Mucosa of rectum (tissue), 2 donors: ENCODE measurements around the gene SIL1.

Source experiments
- H3K27ac ChIP-seq, 2 donors: one replicate each; pipeline ENCODE4 v1.7.0; 2013; ENCODE audit warnings: inconsistent platforms in 2 of 2, low read depth in 2 of 2, low read length in 2 of 2
- H3K27me3 ChIP-seq, 2 donors: one replicate each; pipeline ENCODE4 v1.7.0; 2013; ENCODE audit warnings: low read length in 2 of 2; ENCODE audit not compliant: control insufficient read depth in 2 of 2, insufficient read depth in 2 of 2
- H3K36me3 ChIP-seq, 2 donors: one replicate each; pipeline ENCODE4 v1.7.0; 2013; ENCODE audit warnings: low read length in 2 of 2; ENCODE audit not compliant: control insufficient read depth in 2 of 2, insufficient read depth in 2 of 2
- H3K4me1 ChIP-seq, 2 donors: one replicate each; pipeline ENCODE4 v1.7.0; 2013; ENCODE audit warnings: low read length in 2 of 2, mild to moderate bottlenecking in 1 of 2; ENCODE audit not compliant: control insufficient read depth in 2 of 2, insufficient read depth in 2 of 2
- H3K4me3 ChIP-seq, 2 donors: one replicate each; pipeline ENCODE4 v1.7.0; 2013; ENCODE audit warnings: low read length in 2 of 2
- H3K9ac ChIP-seq, 2 donors: one replicate each; pipeline ENCODE4 v1.7.0; 2013; ENCODE audit warnings: low read length in 2 of 2, low read depth in 1 of 2, mild to moderate bottlenecking in 1 of 2
- H3K9me3 ChIP-seq, 2 donors: one replicate each; pipeline ENCODE4 v1.7.0; 2013; ENCODE audit warnings: low read length in 2 of 2; ENCODE audit not compliant: control insufficient read depth in 2 of 2
- donor health status: healthy.
- donor health status: Normal muscosa, but diverticular disease.

SIL1 gene

DNA sequence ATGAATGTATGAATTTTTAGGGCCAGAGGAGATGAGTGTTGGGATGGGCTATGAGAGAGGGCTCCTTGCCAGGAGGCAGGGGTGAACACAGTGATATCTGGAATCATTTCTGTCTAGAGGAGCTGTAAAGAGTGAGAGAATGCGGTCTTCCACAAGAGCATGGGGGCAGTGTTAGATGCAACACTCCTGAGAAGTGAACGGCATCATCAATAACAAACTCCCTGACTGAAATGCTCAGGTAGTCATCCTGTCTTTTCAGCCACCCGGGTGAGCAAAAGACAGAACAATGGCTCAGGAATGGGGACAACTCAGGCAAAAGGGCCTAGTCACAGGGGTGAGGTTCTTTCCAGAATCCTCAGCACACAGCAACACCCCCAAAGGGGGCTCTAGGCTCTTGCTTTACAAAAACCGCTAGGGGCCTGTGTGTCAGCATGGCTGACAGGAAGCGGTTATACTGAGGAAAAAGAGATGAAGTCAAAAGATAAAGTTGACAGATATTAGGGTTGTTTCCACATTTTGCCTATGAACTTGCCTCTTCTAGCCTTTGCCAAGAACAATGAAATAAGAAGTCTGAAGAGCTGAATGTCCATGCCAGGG lies 218.4 kb downstream of the SIL1 start:
- H3K27ac ChIP-seq: no peak overlapping the region
- H3K27me3 ChIP-seq: no peaks in the 10 kb centered on the region
- no peak overlapping the region for H3K9ac ChIP-seq
- H3K4me3 ChIP-seq: no peak overlapping the region
- H3K4me1 ChIP-seq: no peaks in the 10 kb centered on the region
- no peaks in the 10 kb centered on the region for H3K9me3 ChIP-seq
- peaks cover 0 to 4% of the 10 kb centered on the region in 2 donors for H3K36me3 ChIP-seq

DNA sequence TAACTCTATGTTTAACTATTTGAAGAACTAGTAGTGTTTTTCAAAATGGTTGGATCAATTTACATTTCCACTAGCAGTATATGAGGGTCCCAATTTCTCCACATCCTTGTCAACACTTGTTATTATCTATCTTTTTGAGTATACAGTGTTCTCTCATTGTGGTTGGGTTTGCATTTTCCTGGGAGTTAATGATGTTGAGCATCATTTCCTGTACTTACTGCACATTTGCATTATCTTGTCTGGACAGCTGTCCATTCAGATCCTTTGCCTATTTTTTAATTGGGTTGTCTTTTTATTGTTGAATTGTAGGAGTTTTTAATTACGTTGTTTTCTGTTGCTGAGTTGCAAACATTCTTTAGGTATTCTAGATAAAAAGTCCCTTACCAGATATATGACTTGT lies 219.6 kb downstream of the SIL1 start:
- Histone ChIP-seq H3K27me3 (no peaks in the 10 kb centered on the region), H3K36me3 (peaks cover 0 to 1% of the 10 kb centered on the region in 2 donors), H3K4me3 (no peak overlapping the region), H3K9ac (no peak overlapping the region), H3K9me3 (no peaks in the 10 kb centered on the region), H3K4me1 (no peaks in the 10 kb centered on the region), H3K27ac (no peak overlapping the region)

DNA sequence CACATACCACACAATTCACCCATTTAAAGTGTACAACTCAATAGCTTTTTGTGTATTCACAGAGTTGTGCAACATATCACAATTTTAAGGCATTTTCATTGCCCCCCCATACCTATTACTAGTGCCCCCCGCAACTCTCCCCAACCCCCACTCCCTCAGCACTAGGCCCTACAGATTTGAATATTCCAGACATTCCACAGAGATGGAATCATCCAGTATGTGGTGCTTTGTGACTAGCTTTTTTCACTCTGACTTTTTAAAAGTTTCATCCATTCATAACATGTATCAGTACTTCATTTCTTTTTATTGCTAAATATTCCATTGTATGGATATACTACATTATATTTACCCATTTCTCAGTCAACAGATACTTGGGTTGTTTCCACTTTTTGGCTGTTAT lies 220.1 kb downstream of the SIL1 start:
- no peak overlapping the region for H3K27ac ChIP-seq

DNA sequence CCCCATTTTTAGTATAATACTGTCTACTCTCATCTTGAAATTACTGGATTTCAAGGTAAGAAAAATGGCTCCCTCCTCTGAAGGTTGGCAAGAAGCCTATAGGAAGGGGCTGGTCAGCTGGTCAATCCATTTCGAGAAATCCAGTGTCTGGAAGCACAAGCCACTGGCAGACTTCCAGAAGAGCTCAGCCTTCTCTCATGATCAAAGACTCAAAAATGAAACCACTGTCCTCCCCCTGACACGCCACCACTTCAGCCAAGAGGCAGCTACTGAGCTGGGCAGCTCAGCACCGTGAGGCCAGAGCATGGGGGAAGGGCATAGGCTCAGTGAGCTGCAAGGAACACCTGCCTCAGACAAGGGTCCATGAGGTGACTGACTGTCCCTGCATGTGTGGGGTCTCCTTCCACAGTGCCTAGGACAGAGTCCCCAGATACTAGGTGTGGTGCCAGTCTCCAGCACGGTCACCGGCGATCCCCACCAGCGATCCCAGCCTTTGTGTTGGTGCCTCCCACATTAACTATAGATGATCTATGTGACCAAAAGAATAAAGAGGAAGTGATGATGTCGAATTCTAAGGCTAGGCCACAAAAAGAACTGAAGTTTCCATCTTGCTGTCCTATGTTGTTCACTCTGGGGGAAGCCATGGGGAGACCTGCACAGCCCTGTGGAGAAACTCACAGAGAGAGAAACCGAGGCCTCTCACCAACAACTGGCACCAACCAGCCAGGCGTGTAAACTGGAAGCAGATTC lies 222.9 kb downstream of the SIL1 start:
- Histone ChIP-seq H3K27ac (peak overlapping the region in 1 of 2 donors; percentile 14), H3K27me3 (no peaks in the 10 kb centered on the region), H3K4me3 (no peak overlapping the region), H3K9ac (no peak overlapping the region), H3K4me1 (peaks cover 0 to 2% of the 10 kb centered on the region in 2 donors), H3K36me3 (no peaks in the 10 kb centered on the region), H3K9me3 (no peaks in the 10 kb centered on the region)

More for the DNA sequence above, 220.1 kb downstream of the SIL1 start:
- H3K4me3 ChIP-seq: no peak overlapping the region
- H3K4me1 ChIP-seq: no peaks in the 10 kb centered on the region
- no peak overlapping the region for H3K9ac ChIP-seq
- no peaks in the 10 kb centered on the region for H3K36me3 ChIP-seq
- no peaks in the 10 kb centered on the region for H3K9me3 ChIP-seq
- H3K27me3 ChIP-seq: no peaks in the 10 kb centered on the region

DNA sequence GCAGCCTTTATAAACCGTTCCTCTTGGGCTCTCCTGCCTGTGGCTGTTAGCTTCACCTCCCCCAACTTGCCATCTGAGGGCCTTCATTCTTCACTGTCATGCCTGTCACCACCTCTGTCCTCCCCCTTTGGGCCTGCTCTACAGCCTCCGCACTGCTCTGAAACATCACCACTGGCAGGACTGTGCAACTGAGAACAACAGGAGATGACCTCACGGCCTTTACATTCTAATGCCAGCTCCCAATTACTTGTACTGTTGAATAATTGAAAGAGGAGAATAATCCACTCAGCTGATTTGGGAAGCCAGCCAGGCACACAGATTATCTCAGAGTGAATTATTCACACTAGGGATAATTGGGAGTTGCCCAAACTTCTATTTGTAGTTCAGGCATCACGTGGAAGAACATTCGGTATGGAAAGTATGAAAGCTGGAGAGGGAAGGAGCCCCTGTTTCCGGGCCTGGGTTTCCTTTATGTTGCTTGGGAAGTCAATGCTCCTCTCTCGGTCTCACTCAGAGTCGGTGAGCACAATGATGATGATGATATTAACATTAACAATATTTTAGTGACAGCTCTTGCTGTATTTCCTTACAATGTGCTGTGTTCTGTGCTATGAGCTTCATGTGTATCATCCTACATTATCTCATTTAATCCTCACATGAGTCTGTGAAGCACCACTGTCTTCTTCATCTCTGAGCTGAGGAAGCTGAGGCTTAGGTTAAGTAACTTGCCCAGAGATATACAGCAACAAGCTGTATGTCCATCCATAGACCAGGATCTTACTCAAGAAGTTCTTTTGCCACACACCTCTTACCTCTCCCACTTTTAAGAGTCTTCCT lies 223.7 kb downstream of the SIL1 start:
- H3K4me1 ChIP-seq: peaks cover 0 to 2% of the 10 kb centered on the region in 2 donors
- H3K27ac ChIP-seq: peak overlapping the region in 1 of 2 donors; percentile 21
- H3K4me3 ChIP-seq: no peak overlapping the region

DNA sequence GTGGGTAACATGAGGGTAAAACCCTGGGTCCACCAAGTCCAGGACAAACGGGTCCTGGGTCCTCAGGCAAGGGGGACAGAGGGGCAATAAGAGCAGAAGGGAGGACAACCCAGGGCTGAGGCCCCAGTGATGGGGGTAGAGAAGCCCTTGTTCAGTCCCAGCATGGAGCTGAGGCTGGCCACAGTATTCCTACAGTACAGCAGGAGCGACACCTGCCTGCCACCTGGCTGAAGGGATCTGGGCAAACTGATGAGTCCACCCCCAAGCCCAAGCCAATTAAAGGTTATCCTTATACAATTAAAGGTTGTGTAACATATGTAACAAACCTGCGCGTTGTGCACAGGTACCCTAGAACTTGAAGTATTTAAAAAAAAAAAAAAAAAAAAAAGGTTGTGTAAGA lies 225.3 kb downstream of the SIL1 start:
- Histone ChIP-seq H3K4me1 (peaks cover 6 to 10% of the 10 kb centered on the region in 2 donors), H3K4me3 (no peak overlapping the region), H3K9ac (no peak overlapping the region), H3K27me3 (no peaks in the 10 kb centered on the region), H3K27ac (no peak overlapping the region), H3K36me3 (no peaks in the 10 kb centered on the region), H3K9me3 (no peaks in the 10 kb centered on the region)

More for the DNA sequence above, 223.7 kb downstream of the SIL1 start:
- H3K36me3 ChIP-seq: no peaks in the 10 kb centered on the region
- H3K9me3 ChIP-seq: no peaks in the 10 kb centered on the region
- no peak overlapping the region for H3K9ac ChIP-seq
- no peaks in the 10 kb centered on the region for H3K27me3 ChIP-seq

DNA sequence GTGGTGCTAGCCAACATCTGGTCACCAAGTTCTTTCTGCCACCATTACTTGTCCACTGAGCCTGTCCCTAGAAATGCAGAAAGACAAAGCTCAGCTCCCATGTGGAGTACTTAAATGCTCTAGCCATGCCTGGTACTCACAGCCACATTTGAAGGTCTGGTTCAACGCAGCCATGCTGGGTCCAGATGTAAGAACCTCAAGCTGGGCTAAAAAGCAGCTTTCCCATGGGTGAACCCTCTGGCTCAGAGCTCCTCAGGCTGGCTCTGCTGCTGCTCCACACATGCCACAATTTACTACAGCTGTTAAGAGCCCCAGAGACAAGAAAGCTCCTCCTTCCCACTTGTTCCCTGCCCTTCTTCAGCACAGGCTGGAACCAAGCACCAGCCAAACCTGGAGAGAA lies 225.9 kb downstream of the SIL1 start:
- no peaks in the 10 kb centered on the region for H3K9me3 ChIP-seq
- no peak overlapping the region for H3K9ac ChIP-seq
- H3K27ac ChIP-seq: no peak overlapping the region
- no peaks in the 10 kb centered on the region for H3K27me3 ChIP-seq
- H3K4me3 ChIP-seq: no peak overlapping the region
- H3K36me3 ChIP-seq: no peaks in the 10 kb centered on the region
- peaks cover 13 to 16% of the 10 kb centered on the region in 2 donors for H3K4me1 ChIP-seq

DNA sequence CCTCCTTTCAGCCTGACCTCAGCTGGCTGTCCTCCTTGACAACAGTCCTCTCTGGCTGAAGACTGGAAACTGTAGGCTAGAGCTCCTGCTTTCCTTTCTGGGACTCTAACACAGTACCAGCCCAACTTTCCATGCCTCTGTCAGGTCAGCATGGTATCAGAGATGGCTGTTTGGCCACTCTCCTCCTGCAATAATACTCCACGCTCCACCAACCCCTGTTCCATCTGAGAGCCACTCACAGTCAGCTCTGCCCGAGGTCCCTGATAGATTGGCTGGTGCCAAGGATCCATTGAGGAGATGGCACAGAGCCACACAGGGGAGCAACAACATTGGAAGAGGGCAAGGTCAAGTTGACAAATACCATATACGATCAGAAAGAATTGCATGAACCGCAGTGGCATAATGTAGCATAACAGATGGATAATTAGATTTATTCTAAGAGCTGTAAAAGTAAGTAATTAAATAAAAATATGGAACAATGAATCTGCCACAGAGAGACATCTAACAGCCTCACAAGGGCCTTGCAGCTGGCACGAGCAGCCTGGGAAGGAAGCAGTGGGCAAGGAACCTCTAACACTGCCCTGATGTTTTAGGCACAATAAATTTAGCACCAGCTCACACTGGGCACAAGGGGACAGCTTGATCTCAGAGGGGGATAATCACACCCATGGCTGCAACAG lies 228.7 kb downstream of the SIL1 start:
- H3K4me1 ChIP-seq: peaks cover 19% of the 10 kb centered on the region in 2 donors
- H3K4me3 ChIP-seq: no peak overlapping the region
- no peak overlapping the region for H3K27ac ChIP-seq
- no peaks in the 10 kb centered on the region for H3K27me3 ChIP-seq
- H3K36me3 ChIP-seq: no peaks in the 10 kb centered on the region
- no peak overlapping the region for H3K9ac ChIP-seq
- no peaks in the 10 kb centered on the region for H3K9me3 ChIP-seq

DNA sequence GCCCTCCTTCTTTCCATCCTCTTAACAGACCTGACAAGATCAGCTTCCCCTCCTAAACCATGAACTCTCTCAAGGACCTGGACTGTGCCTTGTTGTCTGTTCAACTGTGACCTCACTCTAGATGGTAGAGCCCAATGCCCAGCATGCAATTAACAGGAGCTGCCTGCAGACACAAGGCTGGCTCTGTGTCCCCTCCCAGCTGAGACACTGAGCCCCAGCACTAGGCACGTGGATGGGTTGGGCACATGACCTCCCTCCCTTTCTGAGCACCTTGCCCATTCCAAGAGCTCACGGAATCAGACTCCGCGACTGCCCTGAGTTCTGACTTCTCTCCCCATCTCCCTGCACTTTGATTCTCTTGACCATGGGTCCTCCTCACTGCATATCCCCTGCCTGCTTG lies 229.6 kb downstream of the SIL1 start:
- H3K4me1 ChIP-seq: peaks cover 19% of the 10 kb centered on the region in 2 donors

More for the DNA sequence above, 229.6 kb downstream of the SIL1 start:
- Histone ChIP-seq H3K27ac (no peak overlapping the region), H3K9me3 (no peaks in the 10 kb centered on the region), H3K9ac (no peak overlapping the region), H3K36me3 (no peaks in the 10 kb centered on the region), H3K27me3 (no peaks in the 10 kb centered on the region), H3K4me3 (no peak overlapping the region)
